HG03469 (cell line): ENCODE results near the gene AHNAK2.

Experiments
- ATAC-seq: cut with Tn5 transposase; IDR thresholded peaks from one replicate; pipeline ENCODE4 v1.9.1; 2021; ENCODE audit warnings: mild to moderate bottlenecking, moderate library complexity, moderate number of reproducible peaks; ENCODE audit not compliant: unreplicated experiment

Gene AHNAK2

GRCh38 chr14:105012171-105012985, 34.2 kb upstream of the AHNAK2 start:
- no peak for ATAC-seq

- ATAC-seq, result no peak
Observed at GRCh38 chr14:105011312-105011990, 33.3 kb upstream of the AHNAK2 start.

- no peak for ATAC-seq
Observed at GRCh38 chr14:105010891-105011291, 32.7 kb upstream of the AHNAK2 start.

- ATAC-seq, result no peak
Observed at GRCh38 chr14:105010106-105010505, 31.9 kb upstream of the AHNAK2 start.

- no peak for ATAC-seq
Observed at GRCh38 chr14:105007593-105008264, 29.6 kb upstream of the AHNAK2 start.

- no peak for ATAC-seq
Observed at GRCh38 chr14:105006831-105007592, 28.8 kb upstream of the AHNAK2 start.

GRCh38 chr14:105005929-105006830, 28.0 kb upstream of the AHNAK2 start:
- ATAC-seq, result no peak

- no peak for ATAC-seq
Observed at GRCh38 chr14:105005329-105005928, 27.3 kb upstream of the AHNAK2 start.

GRCh38 chr14:104999361-104999760, 21.2 kb upstream of the AHNAK2 start:
- ATAC-seq, result no peak

- no peak for ATAC-seq
Observed at GRCh38 chr14:104998801-104999200, 20.6 kb upstream of the AHNAK2 start.

GRCh38 chr14:104996483-104996882, 18.3 kb upstream of the AHNAK2 start:
- no peak for ATAC-seq

- ATAC-seq, result no peak
Observed at GRCh38 chr14:104996032-104996431, 17.9 kb upstream of the AHNAK2 start.

- ATAC-seq, result no peak
Observed at GRCh38 chr14:104994978-104995377, 16.8 kb upstream of the AHNAK2 start.

- no peak for ATAC-seq
Observed at GRCh38 chr14:104993808-104994591, 15.8 kb upstream of the AHNAK2 start.

GRCh38 chr14:104993306-104993705, 15.1 kb upstream of the AHNAK2 start:
- no peak for ATAC-seq

- no peak for ATAC-seq
Observed at GRCh38 chr14:104992501-104992900, 14.3 kb upstream of the AHNAK2 start.

- no peak for ATAC-seq
Observed at GRCh38 chr14:104991896-104992230, 13.7 kb upstream of the AHNAK2 start.

GRCh38 chr14:104989951-104990303, 11.8 kb upstream of the AHNAK2 start:
- ATAC-seq, result no peak
